SH-SY5Y (cell line): ENCODE measurements around the gene FBXW12.

Experiments used
- GATA2 ChIP-seq: IDR thresholded peaks from 2 replicates; pipeline ENCODE4 v1.6.1; 2011; ENCODE audit warnings: mild to moderate bottlenecking, low read depth, low read length
- GATA3 ChIP-seq: IDR thresholded peaks from 2 replicates; pipeline ENCODE4 v1.6.1; 2011; ENCODE audit warnings: low read depth, mild to moderate bottlenecking, low read length, moderate library complexity

The FBXW12 gene

GRCh38 chr3:48369693-48370332, 2.2 kb upstream of the FBXW12 start:
- TF ChIP-seq GATA3 (no peak), GATA2 (no peak)

GRCh38 chr3:48370333-48370713, 1.7 kb upstream of the FBXW12 start:
- no peak for TF ChIP-seq GATA3
- TF ChIP-seq GATA2 = no peak

- TF ChIP-seq GATA2 (no peak), GATA3 (no peak)
Observed at GRCh38 chr3:48372377-48372770, 355 bp downstream of the FBXW12 start.

GRCh38 chr3:48372862-48373435, 930 bp downstream of the FBXW12 start:
- TF ChIP-seq GATA3 = no peak
- peak; percentile 68; the same call in 1 of the 2 replicates for TF ChIP-seq GATA2

- TF ChIP-seq GATA3 (no peak), GATA2 (no peak)
Observed at GRCh38 chr3:48387634-48388033, 15.6 kb downstream of the FBXW12 start.

GRCh38 chr3:48388966-48389365, 16.9 kb downstream of the FBXW12 start:
- no peak for TF ChIP-seq GATA2
- TF ChIP-seq GATA3 = no peak

GRCh38 chr3:48394391-48394790, 22.4 kb downstream of the FBXW12 start:
- no peak for TF ChIP-seq GATA2
- no peak for TF ChIP-seq GATA3

GRCh38 chr3:48395714-48396113, 23.7 kb downstream of the FBXW12 start:
- TF ChIP-seq GATA2 = no peak
- no peak for TF ChIP-seq GATA3

- TF ChIP-seq GATA2 = no peak
- no peak for TF ChIP-seq GATA3
Observed at GRCh38 chr3:48397767-48398681, 26.0 kb downstream of the FBXW12 start.

GRCh38 chr3:48398701-48399386, 26.8 kb downstream of the FBXW12 start:
- no peak for TF ChIP-seq GATA2
- TF ChIP-seq GATA3 = no peak

- no peak; the same call in 1 of the 2 replicates for TF ChIP-seq GATA2
- TF ChIP-seq GATA3 = no peak
Observed at GRCh38 chr3:48399387-48400172, 27.6 kb downstream of the FBXW12 start.

GRCh38 chr3:48400824-48401433, 28.9 kb downstream of the FBXW12 start:
- TF ChIP-seq GATA3 (no peak), GATA2 (no peak)

- TF ChIP-seq GATA2 (no peak), GATA3 (no peak)
Observed at GRCh38 chr3:48402281-48402732, 30.3 kb downstream of the FBXW12 start.

- TF ChIP-seq GATA2 (no peak), GATA3 (no peak)
Observed at GRCh38 chr3:48402907-48403306, 30.9 kb downstream of the FBXW12 start.
